BLaER1 treated with 17β-estradiol and CSF1 and Interleukin-3, amounts not matched to agents 10 nM and 100 nM (cell line): ENCODE measurements around the gene ADAMTS17.

ENCODE experiments used
- H3K27ac ChIP-seq, 11 experiments: shearing (Covaris generic); formaldehyde crosslinking; 2 replicates each; pipeline ENCODE4 v1.8.1; 2022
- H3K27me3 ChIP-seq, 11 experiments: shearing (Covaris generic); formaldehyde crosslinking; 2 replicates each; pipeline ENCODE4 v1.8.1; 2022
- H3K36me3 ChIP-seq, 11 experiments: shearing (Covaris generic); formaldehyde crosslinking; 2 replicates each; pipeline ENCODE4 v1.8.1; 2022
- H3K4me1 ChIP-seq, 10 experiments: shearing (Covaris generic); formaldehyde crosslinking; 2 replicates each; pipeline ENCODE4 v1.8.1; 2022
- H3K4me2 ChIP-seq, 11 experiments: shearing (Covaris generic); formaldehyde crosslinking; 2 replicates each; pipeline ENCODE4 v1.8.1; 2022
- H3K4me3 ChIP-seq, 10 experiments: shearing (Covaris generic); formaldehyde crosslinking; 2 replicates each; pipeline ENCODE4 v1.8.1; 2022
- H3K9ac ChIP-seq, 11 experiments: shearing (Covaris generic); formaldehyde crosslinking; 2 replicates each; pipeline ENCODE4 v1.8.1; 2022
- H3K9me3 ChIP-seq, 11 experiments: shearing (Covaris generic); formaldehyde crosslinking; replicated peaks in 1 of 11; 2 replicates each; pipeline ENCODE4 v1.8.1; 2022
- H4K20me1 ChIP-seq, 11 experiments: shearing (Covaris generic); formaldehyde crosslinking; 2 replicates each; pipeline ENCODE4 v1.8.1; 2022
- Cebpa-rat ChIP-seq, 11 experiments: shearing (Covaris generic); IDR thresholded peaks; 2 replicates each; pipeline ENCODE4 v1.8.1; 2022

Gene ADAMTS17

DNA sequence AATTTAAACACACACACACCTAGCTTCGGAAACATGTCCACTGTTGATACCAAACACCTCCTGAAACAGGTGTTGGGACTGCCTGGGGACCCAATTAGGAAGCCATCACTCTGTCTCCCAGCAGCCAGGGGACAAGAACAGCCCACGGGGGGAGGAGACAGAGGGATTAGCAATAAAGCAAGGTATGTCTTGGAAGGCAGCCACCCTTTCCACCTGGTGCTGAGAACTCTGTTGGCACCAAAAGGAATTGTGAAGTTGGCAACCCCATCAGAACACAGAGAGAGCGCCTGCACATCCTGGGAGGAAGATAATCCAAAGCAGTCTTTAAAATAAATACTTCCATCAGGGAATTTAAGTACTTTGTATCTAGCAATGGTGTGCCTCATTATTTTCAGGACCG lies 111.0 kb downstream of the ADAMTS17 start:
- Histone ChIP-seq H3K9ac (no peak overlapping the region), H3K4me1 (peaks cover 30 to 50% (median 43%) of the 10 kb centered on the region in 10 experiments), H3K27me3 (peaks cover 0 to 11% (median 8%) of the 10 kb centered on the region in 11 experiments; a peak in 7 of 22 replicates), H3K4me2 (peak overlapping the region in 9 of 11 experiments; percentile 65 to 91 (median 79); a peak in 13 of 22 replicates), H3K9me3 (no peaks in the 10 kb centered on the region), H3K4me3 (no peak overlapping the region), H4K20me1 (0 out of 22 replicates have a peak, but pooled peaks cover 0 to 5% (median 0%) of the 10 kb centered on the region in 11 experiments), H3K27ac (no peak overlapping the region), H3K36me3 (no peaks in the 10 kb centered on the region)
- no peak for TF ChIP-seq Cebpa-rat (IDR thresholded peaks at IDR 0.05)

DNA sequence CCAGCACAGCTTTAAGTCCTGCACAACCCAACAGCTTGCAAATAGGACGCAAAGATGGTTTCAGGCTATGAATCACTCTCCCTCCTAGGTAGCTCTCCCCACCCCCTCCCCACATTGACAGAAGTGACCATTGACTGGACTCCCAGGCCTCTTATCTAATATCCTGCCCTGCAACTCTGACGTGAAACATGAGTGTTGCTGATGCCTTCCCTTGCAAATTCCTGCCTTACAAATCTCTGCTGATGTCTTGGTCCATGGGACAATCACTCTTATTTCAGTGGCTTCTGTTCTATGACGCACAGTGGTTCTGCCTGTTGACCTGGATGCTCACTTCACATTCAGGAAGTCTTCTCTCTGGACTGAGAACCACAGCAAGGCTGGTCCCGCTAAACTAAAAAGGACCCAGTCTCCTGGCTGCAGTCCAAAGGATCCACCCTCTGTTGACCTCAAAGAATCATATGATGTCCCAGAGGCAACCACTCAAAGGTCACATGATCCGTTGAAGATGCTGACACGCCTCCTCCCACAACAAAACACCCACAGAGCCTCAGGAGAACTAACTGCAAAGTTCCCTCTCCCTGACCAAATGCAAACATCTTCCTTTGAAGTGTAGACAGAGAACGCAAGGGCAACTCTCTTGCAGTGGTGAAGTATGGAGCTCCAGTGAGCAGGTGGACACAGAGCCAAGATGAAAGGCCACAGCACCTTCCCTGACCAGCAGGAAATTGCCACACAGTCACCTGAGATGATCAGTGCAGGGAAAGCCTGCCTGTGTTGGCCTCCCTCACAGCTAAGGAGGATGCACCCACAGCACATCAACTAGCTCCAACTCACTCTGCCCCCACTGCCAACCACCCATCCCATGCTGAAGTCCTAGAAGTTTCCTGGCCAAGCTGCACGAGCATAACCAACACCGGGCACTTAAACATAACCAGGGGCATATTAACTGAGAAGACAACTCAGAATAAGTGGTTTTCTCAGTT lies 112.3 kb downstream of the ADAMTS17 start:
- Histone ChIP-seq H3K36me3 (no peaks in the 10 kb centered on the region), H3K27ac (no peak overlapping the region), H3K4me2 (peak overlapping the region; percentile 58 to 91 (median 76)), H3K9ac (no peak overlapping the region), H4K20me1 (0 out of 22 replicates have a peak, but pooled peaks cover 0 to 5% (median 0%) of the 10 kb centered on the region in 11 experiments), H3K27me3 (peaks cover 0 to 11% (median 8%) of the 10 kb centered on the region in 11 experiments; a peak in 7 of 22 replicates), H3K4me1 (peaks cover 22 to 43% (median 35%) of the 10 kb centered on the region in 10 experiments), H3K4me3 (no peak overlapping the region), H3K9me3 (no peaks in the 10 kb centered on the region)
- no peak for TF ChIP-seq Cebpa-rat (IDR thresholded peaks at IDR 0.05)

GRCh38 chr15:100227781-100228180 lies 114.0 kb downstream of the ADAMTS17 start:
- H3K27ac ChIP-seq = no peak overlapping the region
- peaks cover 22 to 40% (median 31%) of the 10 kb centered on the region in 10 experiments for H3K4me1 ChIP-seq
- H3K36me3 ChIP-seq = no peaks in the 10 kb centered on the region
- H4K20me1 ChIP-seq = 0 out of 22 replicates have a peak, but pooled peaks cover 0 to 5% (median 0%) of the 10 kb centered on the region in 11 experiments
- no peak for TF ChIP-seq Cebpa-rat (IDR thresholded peaks at IDR 0.05)
- H3K4me2 ChIP-seq = no peak overlapping the region
- H3K27me3 ChIP-seq = peaks cover 0 to 11% (median 8%) of the 10 kb centered on the region in 11 experiments; a peak in 7 of 22 replicates
- H3K4me3 ChIP-seq = no peak overlapping the region
- no peaks in the 10 kb centered on the region for H3K9me3 ChIP-seq
- no peak overlapping the region for H3K9ac ChIP-seq

DNA sequence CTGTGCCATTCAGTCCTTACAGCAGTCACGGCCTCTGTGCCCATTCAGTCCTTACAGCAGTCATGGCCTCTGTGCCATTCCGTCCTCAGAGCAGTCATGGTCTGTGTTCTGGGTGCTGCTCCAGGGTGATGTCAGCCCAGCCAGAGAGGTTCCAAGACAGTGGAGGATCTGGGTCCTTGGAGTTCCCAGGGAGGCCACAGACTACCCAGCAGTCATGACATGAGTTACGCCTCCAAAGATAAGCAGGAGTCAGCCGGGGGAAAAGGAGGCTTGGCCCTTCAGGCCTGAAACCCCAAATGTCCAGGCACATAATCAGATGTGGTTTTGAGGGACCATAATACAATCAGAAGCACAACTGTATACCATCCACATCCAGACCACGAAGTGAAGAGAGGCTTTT lies 115.7 kb downstream of the ADAMTS17 start:
- Histone ChIP-seq H3K36me3 (no peaks in the 10 kb centered on the region), H3K9me3 (no peaks in the 10 kb centered on the region), H4K20me1 (0 out of 22 replicates have a peak, but pooled peaks cover 0 to 5% (median 0%) of the 10 kb centered on the region in 11 experiments), H3K9ac (no peak overlapping the region), H3K4me3 (no peak overlapping the region), H3K27me3 (peaks cover 0 to 11% (median 8%) of the 10 kb centered on the region in 11 experiments; a peak in 7 of 22 replicates), H3K27ac (no peak overlapping the region), H3K4me1 (peaks cover 22 to 40% (median 31%) of the 10 kb centered on the region in 10 experiments), H3K4me2 (no peak overlapping the region)
- no peak for TF ChIP-seq Cebpa-rat (IDR thresholded peaks at IDR 0.05)

DNA sequence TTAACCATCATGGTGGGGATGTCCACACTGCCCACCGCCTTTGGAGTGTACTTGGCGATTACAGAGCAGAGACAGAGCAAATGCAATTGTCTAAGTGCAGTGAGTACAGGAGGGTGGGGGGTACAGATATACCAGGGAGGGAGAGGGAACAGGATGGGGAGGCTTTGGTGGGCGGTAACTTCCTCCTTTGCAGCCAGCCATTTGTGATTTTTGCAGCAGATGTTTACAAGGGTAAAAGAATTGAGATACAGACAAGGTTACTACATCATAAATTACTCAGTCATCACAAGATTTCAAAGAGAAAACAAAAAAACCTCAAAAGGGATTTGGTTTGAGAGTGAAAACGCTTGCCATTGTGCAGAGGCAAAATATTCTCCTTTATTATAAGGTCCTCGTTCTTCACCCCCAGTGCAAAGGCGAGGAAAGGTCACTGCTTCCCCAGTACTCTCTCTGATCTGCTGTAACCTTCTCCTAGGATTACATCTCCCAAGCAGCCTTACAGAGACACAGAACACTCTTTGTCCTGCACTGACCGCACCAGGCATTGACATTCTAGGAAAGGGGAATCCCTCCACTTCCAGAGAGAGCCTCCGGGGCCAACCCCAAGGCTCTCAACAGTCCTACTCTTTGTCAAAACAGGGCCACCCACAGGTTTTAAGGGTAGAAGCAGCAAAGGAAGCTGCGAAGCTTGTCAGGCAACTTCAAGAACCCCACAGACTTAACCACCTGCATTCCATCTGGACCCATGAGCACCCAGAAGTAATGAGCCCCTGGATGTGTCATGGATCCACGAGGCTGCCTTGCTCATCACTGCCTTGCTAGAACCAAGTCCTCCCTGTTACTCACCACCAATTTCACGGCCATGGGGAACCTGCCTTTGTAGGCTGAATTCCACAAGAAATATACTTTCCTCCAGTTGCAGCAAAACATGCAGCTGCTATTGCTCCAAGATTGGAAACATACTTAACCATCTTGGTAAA lies 117.3 kb downstream of the ADAMTS17 start:
- no peak for TF ChIP-seq Cebpa-rat (IDR thresholded peaks at IDR 0.05)
- H3K27ac ChIP-seq = no peak overlapping the region; a peak in 1 of 22 replicates

DNA sequence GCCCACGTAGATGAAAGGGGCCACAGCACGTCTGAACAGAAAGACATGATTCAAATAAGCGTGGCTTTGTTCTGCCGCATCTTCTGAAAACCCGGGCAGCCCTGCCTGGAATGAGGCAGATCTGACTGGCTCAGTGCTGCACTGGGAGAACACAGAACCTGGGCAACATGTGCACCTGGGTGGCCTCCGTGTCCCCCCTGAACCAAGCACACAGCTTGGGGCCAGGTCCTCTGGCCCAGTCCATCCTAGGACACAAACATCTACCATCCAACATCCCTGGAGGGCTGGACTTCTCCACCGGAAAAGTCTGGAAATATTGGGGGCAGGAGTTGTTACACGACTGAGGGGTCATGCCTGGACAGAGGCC lies 119.4 kb downstream of the ADAMTS17 start:
- no peaks in the 10 kb centered on the region for H3K27me3 ChIP-seq
- H3K4me2 ChIP-seq = no peak overlapping the region
- H3K27ac ChIP-seq = no peak overlapping the region
- no peaks in the 10 kb centered on the region for H4K20me1 ChIP-seq
- H3K36me3 ChIP-seq = no peaks in the 10 kb centered on the region
- H3K4me3 ChIP-seq = no peak overlapping the region
- H3K9me3 ChIP-seq = no peaks in the 10 kb centered on the region
- H3K4me1 ChIP-seq = peaks cover 8 to 29% (median 20%) of the 10 kb centered on the region in 10 experiments
- H3K9ac ChIP-seq = no peak overlapping the region
- TF ChIP-seq Cebpa-rat (IDR thresholded peaks at IDR 0.05) = no peak

More for the DNA sequence above, 117.3 kb downstream of the ADAMTS17 start:
- Histone ChIP-seq H3K4me2 (peak overlapping the region in 10 of 11 experiments; percentile 12 to 55 (median 27); a peak in 13 of 22 replicates), H3K36me3 (no peaks in the 10 kb centered on the region), H3K4me3 (no peak overlapping the region), H4K20me1 (no peaks in the 10 kb centered on the region), H3K4me1 (peaks cover 18 to 39% (median 28%) of the 10 kb centered on the region in 10 experiments), H3K9ac (no peak overlapping the region), H3K9me3 (no peaks in the 10 kb centered on the region), H3K27me3 (no peaks in the 10 kb centered on the region)

GRCh38 chr15:100221471-100222348 lies 120.1 kb downstream of the ADAMTS17 start:
- Histone ChIP-seq H3K9me3 (no peaks in the 10 kb centered on the region), H3K4me3 (no peak overlapping the region), H3K4me1 (peaks cover 8 to 29% (median 20%) of the 10 kb centered on the region in 10 experiments), H3K4me2 (no peak overlapping the region), H3K27me3 (no peaks in the 10 kb centered on the region), H3K27ac (no peak overlapping the region), H4K20me1 (no peaks in the 10 kb centered on the region), H3K36me3 (no peaks in the 10 kb centered on the region), H3K9ac (no peak overlapping the region)
- no peak for TF ChIP-seq Cebpa-rat (IDR thresholded peaks at IDR 0.05)
